NB4 (cell line): ENCODE measurements around the gene BCAN.

ENCODE experiments used
- CTCF ChIP-seq: IDR thresholded peaks from one replicate; pipeline ENCODE4 v1.5.1; 2012; ENCODE audit warnings: low read depth, low read length
- MAX ChIP-seq: IDR thresholded peaks from 2 replicates; pipeline ENCODE4 v1.6.1; 2011; ENCODE audit warnings: low read depth, low read length
- POLR2A ChIP-seq: IDR thresholded peaks from 2 replicates; pipeline ENCODE4 v1.6.1; 2011; ENCODE audit warnings: mild to moderate bottlenecking; ENCODE audit not compliant: insufficient read length; ENCODE audit errors: extremely low read depth

- TF ChIP-seq CTCF, result peak; percentile 87
- TF ChIP-seq MAX, result no peak
- TF ChIP-seq POLR2A, result no peak
Observed at GRCh38 chr1:156689035-156689952, 47.4 kb downstream of the BCAN start.
